Peyer's patch (tissue), 4 donors: ENCODE data around the gene NPIPA5. TPM values are rescaled to one million over a fixed set of nuclear protein-coding genes. Genes with fewer than 3 reads are reported as not detected.
A peak's percentile ranks its signal among the peaks of the same experiment; 100 is the strongest.
"Not testable (repeated sequence)": the region's sequence is repeated elsewhere in the genome, so short reads cannot be mapped to it uniquely, and the experiment has no call there.

ENCODE experiments used
- DNase-seq, 3 donors: peaks; one replicate each; pipeline ENCODE4 v3.0.0-alpha.2; 2017 to 2019
- H3K27ac ChIP-seq, 4 donors: fragments of 200-600 bp; sonication (generic); one replicate each; pipeline ENCODE4 v1.5.1; 2016 to 2019
- H3K27me3 ChIP-seq, 2 donors: fragments of 200-600 bp; sonication (generic); one replicate each; pipeline ENCODE4 v1.5.1; 2019
- H3K36me3 ChIP-seq, 3 donors: fragments of 200-600 bp; sonication (generic); one replicate each; pipeline ENCODE4 v1.5.1; 2016 to 2019
- H3K4me1 ChIP-seq, 4 donors: fragments of 200-600 bp; sonication (generic); one replicate each; pipeline ENCODE4 v1.5.1; 2016 to 2019
- H3K4me3 ChIP-seq, 4 donors: fragments of 200-600 bp; sonication (generic); 1 replicate in 3 of 4; 2 replicates in 1 of 4; pipeline ENCODE4 v1.5.1; 2016 to 2019; ENCODE audit warnings: mild to moderate bottlenecking in 1 of 4
- H3K9me3 ChIP-seq, 4 donors: fragments of 200-600 bp; sonication (generic); one replicate each; pipeline ENCODE4 v1.5.1; 2016 to 2019; ENCODE audit warnings: mild to moderate bottlenecking in 1 of 4
- POLR2A ChIP-seq, 2 donors: fragments of 450-650 bp; IDR thresholded peaks; one replicate each; pipeline ENCODE4 v1.5.1; 2017; ENCODE audit warnings: antibody characterized with exemption in 2 of 2, mild to moderate bottlenecking in 2 of 2, moderate library complexity in 2 of 2
- total RNA-seq, 4 donors: library from RNA; depleted of rRNA; stranded (reverse); fragments of >200 nt; gene quantifications; one replicate each; pipeline ENCODE4 v1.1.0, GENCODE V29; 2016
- TF ChIP-seq, protein P1 (sequence below), 6 experiments: fragments of 450-650 bp in 4 of 6; fragments of 200-600 bp in 2 of 6; sonication (generic) in 1 of 6; IDR thresholded peaks; one replicate each; pipeline ENCODE4 v1.5.1; 2017 to 2019; ENCODE audit warnings: antibody characterized with exemption in 6 of 6, mild to moderate bottlenecking in 3 of 6, moderate library complexity in 1 of 6

NPIPA5 gene
- total RNA-seq, 4 donors from 2014 or later = 6.0 to 15.0 (median 10.2) TPM

GRCh38 chr16:15401972-15402371 is 23.9 kb upstream of the NPIPA5 start:
- no peak for DNase-seq
- H3K36me3 ChIP-seq = peaks cover 0 to 8% (median 0%) of the 10 kb centered on the region in 3 donors
- no peak overlapping the region for H3K4me3 ChIP-seq
- H3K4me1 ChIP-seq = no peaks in the 10 kb centered on the region
- H3K27me3 ChIP-seq = no peaks in the 10 kb centered on the region
- TF ChIP-seq POLR2A (IDR thresholded peaks at IDR 0.05) = no peak
- TF ChIP-seq, protein P1, sequence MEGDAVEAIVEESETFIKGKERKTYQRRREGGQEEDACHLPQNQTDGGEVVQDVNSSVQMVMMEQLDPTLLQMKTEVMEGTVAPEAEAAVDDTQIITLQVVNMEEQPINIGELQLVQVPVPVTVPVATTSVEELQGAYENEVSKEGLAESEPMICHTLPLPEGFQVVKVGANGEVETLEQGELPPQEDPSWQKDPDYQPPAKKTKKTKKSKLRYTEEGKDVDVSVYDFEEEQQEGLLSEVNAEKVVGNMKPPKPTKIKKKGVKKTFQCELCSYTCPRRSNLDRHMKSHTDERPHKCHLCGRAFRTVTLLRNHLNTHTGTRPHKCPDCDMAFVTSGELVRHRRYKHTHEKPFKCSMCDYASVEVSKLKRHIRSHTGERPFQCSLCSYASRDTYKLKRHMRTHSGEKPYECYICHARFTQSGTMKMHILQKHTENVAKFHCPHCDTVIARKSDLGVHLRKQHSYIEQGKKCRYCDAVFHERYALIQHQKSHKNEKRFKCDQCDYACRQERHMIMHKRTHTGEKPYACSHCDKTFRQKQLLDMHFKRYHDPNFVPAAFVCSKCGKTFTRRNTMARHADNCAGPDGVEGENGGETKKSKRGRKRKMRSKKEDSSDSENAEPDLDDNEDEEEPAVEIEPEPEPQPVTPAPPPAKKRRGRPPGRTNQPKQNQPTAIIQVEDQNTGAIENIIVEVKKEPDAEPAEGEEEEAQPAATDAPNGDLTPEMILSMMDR (IDR thresholded peaks at IDR 0.05) = no peak
- H3K9me3 ChIP-seq = no peaks in the 10 kb centered on the region
- H3K27ac ChIP-seq = no peak overlapping the region

DNA sequence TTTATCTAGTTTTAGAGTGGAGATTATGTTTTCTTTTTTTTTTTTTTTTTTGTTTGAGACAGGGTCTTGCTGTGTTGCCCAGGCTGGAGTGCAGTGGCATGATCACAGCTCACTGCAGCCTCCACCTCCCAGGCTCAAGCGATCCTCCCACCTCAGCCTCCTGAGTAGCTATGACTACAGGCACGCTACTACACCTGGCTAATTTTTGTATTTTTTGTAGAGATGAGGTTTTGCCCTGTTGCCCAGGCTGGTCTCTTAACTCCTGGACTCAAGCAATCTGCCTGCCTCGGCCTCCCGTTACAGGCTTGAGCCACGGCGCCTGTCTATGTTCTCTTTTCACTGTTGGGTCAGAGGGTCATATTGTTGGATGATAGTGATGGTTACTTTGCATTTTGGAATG is 22.2 kb upstream of the NPIPA5 start:
- H3K4me1 ChIP-seq, H3K4me3 ChIP-seq, H3K9me3 ChIP-seq, H3K27me3 ChIP-seq, H3K27ac ChIP-seq, DNase-seq, H3K36me3 ChIP-seq: not testable (repeated sequence)

- H3K4me1 ChIP-seq = no peaks in the 10 kb centered on the region
- H3K36me3 ChIP-seq = peaks cover 0 to 8% (median 0%) of the 10 kb centered on the region in 3 donors
- H3K27me3 ChIP-seq = no peaks in the 10 kb centered on the region
- no peaks in the 10 kb centered on the region for H3K9me3 ChIP-seq
- peak overlapping the region in 2 of 4 donors; percentile 40 to 65 for H3K27ac ChIP-seq
- H3K4me3 ChIP-seq = no peak overlapping the region
- TF ChIP-seq POLR2A (IDR thresholded peaks at IDR 0.05) = no peak
- TF ChIP-seq, protein P1 (IDR thresholded peaks at IDR 0.05) = no peak
- DNase-seq = no peak
Measured at GRCh38 chr16:15399317-15399716, 21.2 kb upstream of the NPIPA5 start.

- DNase-seq = no peak
- no peaks in the 10 kb centered on the region for H3K27me3 ChIP-seq
- no peaks in the 10 kb centered on the region for H3K9me3 ChIP-seq
- H3K36me3 ChIP-seq = peaks cover 0 to 8% (median 0%) of the 10 kb centered on the region in 3 donors
- H3K4me1 ChIP-seq = no peaks in the 10 kb centered on the region
- H3K27ac ChIP-seq = peak overlapping the region in 2 of 4 donors; percentile 40 to 65
- peak overlapping the region in 1 of 4 donors; percentile 1 for H3K4me3 ChIP-seq
- TF ChIP-seq, protein P1 (IDR thresholded peaks at IDR 0.05) = no peak
- TF ChIP-seq POLR2A (IDR thresholded peaks at IDR 0.05) = no peak
Measured at GRCh38 chr16:15398618-15399316, 20.7 kb upstream of the NPIPA5 start.

DNA sequence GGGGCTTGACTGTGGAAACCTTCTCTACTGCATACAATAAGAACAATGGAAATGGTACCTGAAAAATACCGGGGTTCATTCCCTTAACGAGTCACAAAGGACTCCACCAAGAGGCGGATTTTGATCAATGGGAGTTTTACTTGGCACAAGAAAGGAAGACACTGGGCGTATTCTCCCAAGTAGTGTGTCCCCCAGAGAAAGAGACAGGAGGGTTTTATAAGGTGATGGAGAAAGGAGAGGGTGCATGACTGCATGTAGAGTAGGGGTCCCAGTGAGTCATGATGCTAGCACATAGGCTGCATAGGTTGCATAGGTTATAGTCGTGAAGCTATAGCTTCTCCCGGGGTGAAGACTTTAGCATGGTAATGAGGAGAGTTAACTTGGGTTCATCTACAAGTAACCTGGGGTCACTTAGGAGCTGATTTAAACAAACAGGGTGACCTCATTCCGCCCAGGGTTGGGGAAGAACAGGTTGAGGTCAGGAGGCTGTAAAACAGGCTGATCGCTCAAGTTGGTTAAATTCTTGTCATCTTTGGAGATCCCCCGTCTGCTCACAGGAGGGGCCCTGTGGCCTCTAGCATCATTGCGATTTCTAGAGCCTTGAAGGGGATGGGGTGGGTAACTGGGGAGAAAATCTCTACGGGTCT is 19.0 kb upstream of the NPIPA5 start:
- Histone ChIP-seq H3K4me3 (peak overlapping the region in 2 of 4 donors; percentile 72 to 73), H3K9me3 (no peaks in the 10 kb centered on the region), H3K27me3 (no peaks in the 10 kb centered on the region), H3K36me3 (peaks cover 0 to 6% (median 0%) of the 10 kb centered on the region in 3 donors), H3K27ac (no peak overlapping the region), H3K4me1 (no peaks in the 10 kb centered on the region)
- TF ChIP-seq POLR2A (IDR thresholded peaks at IDR 0.05) = no peak
- TF ChIP-seq, protein P1 (IDR thresholded peaks at IDR 0.05) = no peak
- no peak for DNase-seq

DNA sequence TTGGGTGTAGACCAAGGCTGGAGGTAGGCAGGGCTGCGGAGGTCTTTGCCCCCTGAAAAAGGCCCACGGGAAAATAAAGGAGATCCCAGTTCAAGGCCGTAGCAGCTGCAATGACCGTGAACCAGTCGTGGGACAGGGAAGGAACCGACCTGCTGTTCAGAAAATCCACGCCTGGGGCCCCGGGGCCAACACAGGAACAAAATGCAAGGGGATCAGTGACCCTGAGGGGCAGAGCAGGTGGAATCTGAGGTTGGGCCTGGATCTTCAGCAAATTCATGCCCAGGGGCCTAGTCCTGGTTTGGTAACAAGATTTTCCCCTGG is 18.4 kb upstream of the NPIPA5 start:
- H3K4me1 ChIP-seq, H3K36me3 ChIP-seq, H3K9me3 ChIP-seq, H3K27me3 ChIP-seq, DNase-seq: not testable (repeated sequence)
- H3K4me3 ChIP-seq = peak overlapping the region in 3 of 4 donors; percentile 37 to 73 (median 72)
- H3K27ac ChIP-seq = peak overlapping the region in 2 of 4 donors; percentile 18 to 51
